GM18858 (cell line): ENCODE measurements around the gene CSAG1.
"Not testable (repeated sequence)": the region's sequence is repeated elsewhere in the genome, so short reads cannot be mapped to it uniquely, and the experiment has no call there.

Experiments
- ATAC-seq: cut with Tn5 transposase; IDR thresholded peaks from one replicate; pipeline ENCODE4 v1.9.1; 2021; ENCODE audit not compliant: unreplicated experiment

Gene CSAG1

GRCh38 chrX:152733261-152733975 is at the start of gene CSAG1, which contains the start of gene MAGEA12:
TSS of gene CSAG1 (minus strand) at chrX:152733721. CDS start at chrX:152732460, 1,261 bp downstream.
TSS of gene MAGEA12 (plus strand) at chrX:152733757. CDS start at chrX:152736162, 2,405 bp downstream.
- no peak for ATAC-seq

- not testable (repeated sequence) for ATAC-seq
Measured at GRCh38 chrX:152769549-152770289, 36.2 kb upstream of the CSAG1 start, which contains the start of gene MAGEA6. TSS of gene MAGEA6 (minus strand) at chrX:152769689. CDS start at chrX:152767650, 2,039 bp downstream.

- not testable (repeated sequence) for ATAC-seq
Measured at GRCh38 chrX:152766562-152766961, 33.0 kb upstream of the CSAG1 start.

GRCh38 chrX:152761582-152761981 is 28.1 kb upstream of the CSAG1 start:
- ATAC-seq, result not testable (repeated sequence)

- not testable (repeated sequence) for ATAC-seq
Measured at GRCh38 chrX:152759544-152759943, 26.0 kb upstream of the CSAG1 start.

GRCh38 chrX:152758918-152759317 is 25.4 kb upstream of the CSAG1 start, which contains the start of gene CSAG3:
TSS of gene CSAG3 (plus strand) at chrX:152759218.
- ATAC-seq, result not testable (repeated sequence)

- ATAC-seq, result not testable (repeated sequence)
Measured at GRCh38 chrX:152754871-152755270, 21.4 kb upstream of the CSAG1 start.

GRCh38 chrX:152753686-152754650 is 20.4 kb upstream of the CSAG1 start, which contains the start of gene MAGEA2:
TSS of gene MAGEA2 (minus strand) at chrX:152753842. CDS start at chrX:152751363, 2,479 bp downstream.
- not testable (repeated sequence) for ATAC-seq

GRCh38 chrX:152738560-152738959 is 5.0 kb upstream of the CSAG1 start:
- ATAC-seq, result no peak

- ATAC-seq, result not testable (repeated sequence)
Measured at GRCh38 chrX:152736528-152736927, 3.0 kb upstream of the CSAG1 start.

- ATAC-seq, result no peak
Measured at GRCh38 chrX:152735860-152736511, 2.5 kb upstream of the CSAG1 start.

- no peak for ATAC-seq
Measured at GRCh38 chrX:152735101-152735500, 1.6 kb upstream of the CSAG1 start.

- ATAC-seq, result not testable (repeated sequence)
Measured at GRCh38 chrX:152734143-152734858, 780 bp upstream of the CSAG1 start.

- no peak for ATAC-seq
Measured at GRCh38 chrX:152725409-152725808, 8.1 kb downstream of the CSAG1 start.

GRCh38 chrX:152713815-152714787 is 19.4 kb downstream of the CSAG1 start, which contains the start of gene MAGEA2B:
TSS of gene MAGEA2B (plus strand) at chrX:152714628. CDS start at chrX:152717107, 2,479 bp downstream.
- ATAC-seq, result not testable (repeated sequence)

- ATAC-seq, result not testable (repeated sequence)
Measured at GRCh38 chrX:152713195-152713594, 20.3 kb downstream of the CSAG1 start.

- ATAC-seq, result not testable (repeated sequence)
Measured at GRCh38 chrX:152709173-152709572, 24.3 kb downstream of the CSAG1 start, which contains the start of gene CSAG2. TSS of gene CSAG2 (minus strand) at chrX:152709273. CDS start at chrX:152709112, 161 bp downstream.

GRCh38 chrX:152706500-152706899 is 27.0 kb downstream of the CSAG1 start:
- not testable (repeated sequence) for ATAC-seq
